ENCODE results near the gene APBA2.

DNA sequence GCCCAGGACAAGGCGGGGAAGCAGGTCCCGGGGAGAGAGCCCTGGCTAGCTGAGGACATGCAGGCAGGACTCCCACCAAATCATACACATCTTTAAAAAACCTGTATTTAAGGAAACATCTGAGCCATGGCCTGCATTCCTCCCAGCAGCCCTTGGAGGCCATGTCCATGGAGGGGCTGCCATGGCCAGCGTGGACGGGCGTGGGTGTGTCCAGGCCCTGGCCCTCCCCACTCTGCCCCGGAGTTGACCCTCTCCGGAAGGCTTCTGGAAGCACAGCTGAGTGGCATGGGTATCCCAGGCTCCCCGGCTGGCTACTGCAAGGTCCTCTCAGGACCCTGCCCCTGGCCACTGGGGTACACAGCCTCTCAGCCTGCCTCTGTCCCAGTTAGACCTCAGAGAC is 234.1 kb downstream of the APBA2 start:
- TF ChIP-seq, protein P1, sequence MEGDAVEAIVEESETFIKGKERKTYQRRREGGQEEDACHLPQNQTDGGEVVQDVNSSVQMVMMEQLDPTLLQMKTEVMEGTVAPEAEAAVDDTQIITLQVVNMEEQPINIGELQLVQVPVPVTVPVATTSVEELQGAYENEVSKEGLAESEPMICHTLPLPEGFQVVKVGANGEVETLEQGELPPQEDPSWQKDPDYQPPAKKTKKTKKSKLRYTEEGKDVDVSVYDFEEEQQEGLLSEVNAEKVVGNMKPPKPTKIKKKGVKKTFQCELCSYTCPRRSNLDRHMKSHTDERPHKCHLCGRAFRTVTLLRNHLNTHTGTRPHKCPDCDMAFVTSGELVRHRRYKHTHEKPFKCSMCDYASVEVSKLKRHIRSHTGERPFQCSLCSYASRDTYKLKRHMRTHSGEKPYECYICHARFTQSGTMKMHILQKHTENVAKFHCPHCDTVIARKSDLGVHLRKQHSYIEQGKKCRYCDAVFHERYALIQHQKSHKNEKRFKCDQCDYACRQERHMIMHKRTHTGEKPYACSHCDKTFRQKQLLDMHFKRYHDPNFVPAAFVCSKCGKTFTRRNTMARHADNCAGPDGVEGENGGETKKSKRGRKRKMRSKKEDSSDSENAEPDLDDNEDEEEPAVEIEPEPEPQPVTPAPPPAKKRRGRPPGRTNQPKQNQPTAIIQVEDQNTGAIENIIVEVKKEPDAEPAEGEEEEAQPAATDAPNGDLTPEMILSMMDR (IDR thresholded peaks at IDR 0.05): no peak
- no peak for TF ChIP-seq POLR2A (IDR thresholded peaks at IDR 0.05)

Measured in stomach (tissue), 4 donors.